GM18526 (cell line): ENCODE results near the gene FEV.

Source experiments
- POLR2A ChIP-seq: IDR thresholded peaks from 3 replicates; pipeline ENCODE4 v1.6.1; 2011; ENCODE audit not compliant: insufficient read length; ENCODE audit errors: extremely low read depth

Gene FEV

GRCh38 chr2:218990612-218991011, 5.6 kb upstream of the FEV start:
- TF ChIP-seq POLR2A: no peak

- TF ChIP-seq POLR2A: no peak
Measured at GRCh38 chr2:218990052-218990451, 5.1 kb upstream of the FEV start.

GRCh38 chr2:218988650-218989049, 3.7 kb upstream of the FEV start:
- no peak for TF ChIP-seq POLR2A

- no peak for TF ChIP-seq POLR2A
Measured at GRCh38 chr2:218988164-218988563, 3.2 kb upstream of the FEV start.

GRCh38 chr2:218986148-218986761, 1.3 kb upstream of the FEV start:
- TF ChIP-seq POLR2A: no peak

GRCh38 chr2:218985325-218986091, 524 bp upstream of the FEV start:
- no peak for TF ChIP-seq POLR2A

- no peak for TF ChIP-seq POLR2A
Measured at GRCh38 chr2:218984239-218985020, 554 bp downstream of the FEV start.

- no peak for TF ChIP-seq POLR2A
Measured at GRCh38 chr2:218983934-218984238, 1.1 kb downstream of the FEV start.

GRCh38 chr2:218983263-218983933, 1.6 kb downstream of the FEV start:
- TF ChIP-seq POLR2A: no peak

GRCh38 chr2:218982586-218983262, 2.3 kb downstream of the FEV start:
- no peak for TF ChIP-seq POLR2A

GRCh38 chr2:218981881-218982585, 3.0 kb downstream of the FEV start:
- no peak for TF ChIP-seq POLR2A

GRCh38 chr2:218981390-218981880, 3.5 kb downstream of the FEV start:
- no peak for TF ChIP-seq POLR2A

- no peak for TF ChIP-seq POLR2A
Measured at GRCh38 chr2:218980735-218981389, 4.1 kb downstream of the FEV start.
